GM12801 (cell line): ENCODE results near the gene RASAL2.

Source experiments
- CTCF ChIP-seq: IDR thresholded peaks from one replicate; pipeline ENCODE4 v1.5.1; 2011; ENCODE audit warnings: control low read depth; ENCODE audit not compliant: insufficient read length; ENCODE audit errors: extremely low read depth

RASAL2 gene

GRCh38 chr1:178434899-178435435 is 341.1 kb downstream of the RASAL2 start:
- TF ChIP-seq CTCF = no peak

DNA sequence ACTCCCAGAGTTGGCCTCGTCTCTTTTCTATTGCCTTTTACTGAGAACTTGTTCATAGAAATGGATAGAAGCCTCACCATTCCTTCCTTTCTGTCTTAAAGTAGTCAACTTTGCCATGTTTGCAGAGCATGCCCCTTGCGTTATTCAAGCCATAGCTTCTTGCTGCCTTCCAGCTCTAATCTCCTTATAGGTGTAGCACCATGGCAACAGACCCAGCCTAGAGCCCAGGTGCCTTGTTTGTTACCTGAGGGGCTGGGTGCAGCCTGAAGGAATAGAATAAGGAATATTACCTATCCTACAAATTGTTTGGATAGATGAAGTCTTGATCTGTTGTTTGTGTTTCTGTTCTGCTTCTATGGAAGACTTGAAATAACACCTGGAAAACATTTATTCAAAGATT is 343.0 kb downstream of the RASAL2 start:
- TF ChIP-seq CTCF = no peak

GRCh38 chr1:178438432-178438831 is 344.5 kb downstream of the RASAL2 start:
- no peak for TF ChIP-seq CTCF

- TF ChIP-seq CTCF = no peak
Measured at GRCh38 chr1:178442925-178443324, 349.0 kb downstream of the RASAL2 start.

DNA sequence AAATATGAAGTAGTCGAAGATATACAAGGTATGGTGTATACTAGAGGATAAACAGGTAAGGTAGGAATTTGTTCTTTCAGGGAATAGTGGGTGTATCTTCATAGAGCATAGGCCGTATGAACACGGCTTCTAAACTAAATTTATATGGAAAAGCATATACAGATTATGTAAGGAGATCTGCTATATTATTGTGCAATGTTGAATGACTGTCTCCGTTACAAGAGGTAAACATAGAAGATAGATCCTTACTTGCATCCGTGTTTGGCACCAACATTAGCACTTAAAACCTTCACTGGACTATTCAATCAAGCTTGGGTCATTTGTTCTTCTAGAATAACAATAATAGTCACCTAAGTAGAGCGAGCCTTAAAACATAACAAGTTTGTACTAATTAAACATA is 357.0 kb downstream of the RASAL2 start:
- no peak for TF ChIP-seq CTCF

GRCh38 chr1:178451529-178451928 is 357.6 kb downstream of the RASAL2 start:
- no peak for TF ChIP-seq CTCF

DNA sequence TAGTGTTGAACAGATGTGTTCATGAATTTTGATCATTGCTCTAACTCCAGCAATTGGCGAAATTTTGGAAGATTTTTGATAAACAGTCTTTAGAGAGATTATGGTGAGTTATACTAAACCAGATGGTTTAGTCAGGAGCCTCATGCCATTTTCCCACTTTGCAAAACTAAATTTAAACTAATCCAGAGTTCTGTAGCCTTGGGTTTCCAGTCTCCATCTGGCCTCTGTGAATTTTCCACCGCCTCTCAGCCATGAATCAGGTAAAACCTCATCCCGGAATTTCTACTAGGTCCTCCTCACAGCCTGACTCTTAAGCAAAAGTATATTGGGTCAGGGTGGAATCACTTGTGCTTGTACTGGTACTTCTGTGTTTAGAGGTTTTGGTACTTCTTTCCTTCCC is 358.1 kb downstream of the RASAL2 start:
- no peak for TF ChIP-seq CTCF

DNA sequence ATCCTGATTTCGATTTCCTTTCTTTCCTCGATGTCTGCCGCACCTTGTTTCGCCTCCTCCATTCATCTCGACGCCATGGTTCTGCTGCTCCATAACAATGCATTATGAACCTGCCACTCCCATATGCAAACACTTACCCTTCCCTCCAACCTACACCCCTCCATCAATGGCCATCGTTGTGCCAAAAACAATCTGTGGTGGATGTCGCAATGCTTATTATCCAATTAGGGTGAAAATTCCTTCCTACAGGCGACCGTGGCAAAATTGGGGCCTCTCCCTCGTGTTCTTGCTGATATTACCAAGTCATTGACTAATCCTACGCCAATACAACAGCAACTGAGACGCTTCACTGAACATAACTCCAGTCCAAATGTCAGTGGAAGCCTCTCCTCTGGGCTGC is 362.6 kb downstream of the RASAL2 start:
- TF ChIP-seq CTCF = no peak
